ENCODE data around the gene PANX3. TPM values are rescaled to one million over a fixed set of nuclear protein-coding genes. Genes with fewer than 3 reads are reported as not detected.

PANX3 gene
- total and polyA plus RNA-seq, 2 of the 4 experiments (the other 2 are of a cell fraction) = not detected

DNA sequence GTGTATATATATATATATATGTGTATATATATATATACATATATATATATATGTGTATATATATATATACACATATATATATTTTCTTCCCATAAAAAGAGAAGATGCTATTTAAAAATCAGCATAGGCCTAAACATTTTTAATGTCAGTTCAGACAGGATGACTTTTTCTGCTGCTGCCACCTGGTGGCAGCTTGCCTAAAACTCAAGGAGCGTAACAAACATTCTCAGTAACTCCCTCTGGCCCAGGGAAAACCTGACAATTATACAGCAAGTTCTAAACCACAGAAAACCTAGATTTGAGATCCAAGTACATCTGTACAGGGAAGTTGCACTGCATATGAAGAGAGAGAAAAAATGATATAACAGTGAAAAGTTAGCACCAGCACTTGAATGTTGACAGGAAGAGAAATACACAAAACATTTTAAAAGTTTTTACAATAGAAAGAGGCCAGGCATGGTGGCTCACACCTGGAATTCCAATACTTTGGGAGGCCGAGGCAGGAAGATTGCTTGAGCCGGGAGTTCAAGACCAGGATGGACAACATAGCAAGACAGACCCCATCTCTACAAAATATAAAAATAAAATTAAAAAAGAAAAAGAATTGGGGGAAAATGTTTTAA, 24.9 kb upstream of the PANX3 start:
- no CpG with 5 or more reads among the region's 3 CpGs for WGBS, 2 experiments (ENCODE audit: extremely low coverage in 2 of 2, insufficient read length in 1 of 2)
- H2BK120ac ChIP-seq (ENCODE audit: low read depth, low read length) = no peak overlapping the region
- no peak overlapping the region for H3K56ac ChIP-seq (ENCODE audit: extremely low read depth, insufficient read depth, low read length)
- H2AK9ac ChIP-seq (replicated peaks; ENCODE audit: low read depth, low read length, poor library complexity) = no peak overlapping the region
- BruUV-seq (replicated peaks) = no TSS peak
- intact Hi-C loops (cut with micrococcal nuclease) = loop anchor here (1.0 kb wide), 2 partner anchors 171 to 515 kb away; no protein-coding TSS in a partner anchor
- H3K4ac ChIP-seq (ENCODE audit: low read depth, low read length) = no peak overlapping the region
- DNase-seq (peak; percentile 66), ATAC-seq (ENCODE audit: low read depth) (no peak; the same call in 1 of the 2 replicates)
- H3K18ac ChIP-seq (ENCODE audit: low read depth, low read length) = no peak overlapping the region
- H4K91ac ChIP-seq (ENCODE audit: insufficient read depth, low read depth, low read length) = no peak overlapping the region
- H3K27me3 ChIP-seq (ENCODE audit: control insufficient read depth, insufficient read depth, low read length) = peaks cover 25% of the 10 kb centered on the region
- H2BK5ac ChIP-seq (ENCODE audit: low read depth, low read length, poor library complexity, severe bottlenecking) = no peak overlapping the region
- ChIA-PET CTCF (interaction anchor here (0.6 to 1.6 kb wide), 5 partner anchors 18 to 517 kb away, joined by 3 to 10 read pairs (median 6); no protein-coding TSS in a partner anchor), POLR2A (ENCODE audit: unreplicated experiment) (no interaction called here)
- in situ Hi-C loops (cut with MboI; ENCODE audit: low sequenced_read_pairs) = loop anchor here (5.0 to 25.0 kb wide), 2 partner anchors 169 to 524 kb away; no protein-coding TSS in a partner anchor
- dilution Hi-C loops (cut with HindIII; ENCODE audit: low sequenced_read_pairs, unreplicated experiment) = no loop called here
- H4K20me1 ChIP-seq (ENCODE audit: insufficient read depth, low read length) = no peaks in the 10 kb centered on the region
- H4K8ac ChIP-seq (ENCODE audit: low read depth in 2 of 2, low read length in 2 of 2) = no peak overlapping the region
- H3K79me1 ChIP-seq (ENCODE audit: low read depth in 1 of 2, low read length in 2 of 2) = no peaks in the 10 kb centered on the region
- H3K14ac ChIP-seq (replicated peaks; ENCODE audit: low read depth, low read length) = no peak overlapping the region
- H3K4me1 ChIP-seq (ENCODE audit: control insufficient read depth, insufficient read depth, low read length) = no peaks in the 10 kb centered on the region
- H2AK5ac ChIP-seq (ENCODE audit: low read depth, low read length) = no peak overlapping the region
- no peak overlapping the region for H3K4me3 ChIP-seq (ENCODE audit: insufficient read depth, low read depth, low read length)
- no peak overlapping the region for H4K5ac ChIP-seq (ENCODE audit: low read depth, low read length)
- no peak overlapping the region for H3K23ac ChIP-seq (ENCODE audit: low read depth, low read length)
- no peaks in the 10 kb centered on the region for H3K36me3 ChIP-seq (ENCODE audit: control insufficient read depth, insufficient read depth, low read length)
- H2BK20ac ChIP-seq (ENCODE audit: low read depth, low read length) = no peak overlapping the region
- H3K9ac ChIP-seq (ENCODE audit: low read depth, low read length) = no peak overlapping the region
- no peak overlapping the region for H3K27ac ChIP-seq (ENCODE audit: insufficient read depth, low read length)
- no peak overlapping the region for H2AFZ ChIP-seq (replicated peaks; ENCODE audit: low read length, poor library complexity)
- TF ChIP-seq POLR2A (IDR thresholded peaks at IDR 0.05; ENCODE audit: low read depth, low read length) = no peak
- TF ChIP-seq, protein P1, sequence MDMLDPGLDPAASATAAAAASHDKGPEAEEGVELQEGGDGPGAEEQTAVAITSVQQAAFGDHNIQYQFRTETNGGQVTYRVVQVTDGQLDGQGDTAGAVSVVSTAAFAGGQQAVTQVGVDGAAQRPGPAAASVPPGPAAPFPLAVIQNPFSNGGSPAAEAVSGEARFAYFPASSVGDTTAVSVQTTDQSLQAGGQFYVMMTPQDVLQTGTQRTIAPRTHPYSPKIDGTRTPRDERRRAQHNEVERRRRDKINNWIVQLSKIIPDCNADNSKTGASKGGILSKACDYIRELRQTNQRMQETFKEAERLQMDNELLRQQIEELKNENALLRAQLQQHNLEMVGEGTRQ (IDR thresholded peaks at IDR 0.05; ENCODE audit: low read depth, low read length) = no peak
- TF ChIP-seq SMC3 (IDR thresholded peaks at IDR 0.05; ENCODE audit: low read depth, low read length) = peak; percentile 85
- TF ChIP-seq CEBPB (IDR thresholded peaks at IDR 0.05; ENCODE audit: low read depth, low read length) = no peak
- no peak for TF ChIP-seq BHLHE40 (IDR thresholded peaks at IDR 0.05; ENCODE audit: low read depth, low read length)
- TF ChIP-seq, protein P2, sequence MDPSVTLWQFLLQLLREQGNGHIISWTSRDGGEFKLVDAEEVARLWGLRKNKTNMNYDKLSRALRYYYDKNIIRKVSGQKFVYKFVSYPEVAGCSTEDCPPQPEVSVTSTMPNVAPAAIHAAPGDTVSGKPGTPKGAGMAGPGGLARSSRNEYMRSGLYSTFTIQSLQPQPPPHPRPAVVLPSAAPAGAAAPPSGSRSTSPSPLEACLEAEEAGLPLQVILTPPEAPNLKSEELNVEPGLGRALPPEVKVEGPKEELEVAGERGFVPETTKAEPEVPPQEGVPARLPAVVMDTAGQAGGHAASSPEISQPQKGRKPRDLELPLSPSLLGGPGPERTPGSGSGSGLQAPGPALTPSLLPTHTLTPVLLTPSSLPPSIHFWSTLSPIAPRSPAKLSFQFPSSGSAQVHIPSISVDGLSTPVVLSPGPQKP (IDR thresholded peaks at IDR 0.05; ENCODE audit: borderline replicate concordance, low read depth, low read length) = no peak
- TF ChIP-seq, protein P3, sequence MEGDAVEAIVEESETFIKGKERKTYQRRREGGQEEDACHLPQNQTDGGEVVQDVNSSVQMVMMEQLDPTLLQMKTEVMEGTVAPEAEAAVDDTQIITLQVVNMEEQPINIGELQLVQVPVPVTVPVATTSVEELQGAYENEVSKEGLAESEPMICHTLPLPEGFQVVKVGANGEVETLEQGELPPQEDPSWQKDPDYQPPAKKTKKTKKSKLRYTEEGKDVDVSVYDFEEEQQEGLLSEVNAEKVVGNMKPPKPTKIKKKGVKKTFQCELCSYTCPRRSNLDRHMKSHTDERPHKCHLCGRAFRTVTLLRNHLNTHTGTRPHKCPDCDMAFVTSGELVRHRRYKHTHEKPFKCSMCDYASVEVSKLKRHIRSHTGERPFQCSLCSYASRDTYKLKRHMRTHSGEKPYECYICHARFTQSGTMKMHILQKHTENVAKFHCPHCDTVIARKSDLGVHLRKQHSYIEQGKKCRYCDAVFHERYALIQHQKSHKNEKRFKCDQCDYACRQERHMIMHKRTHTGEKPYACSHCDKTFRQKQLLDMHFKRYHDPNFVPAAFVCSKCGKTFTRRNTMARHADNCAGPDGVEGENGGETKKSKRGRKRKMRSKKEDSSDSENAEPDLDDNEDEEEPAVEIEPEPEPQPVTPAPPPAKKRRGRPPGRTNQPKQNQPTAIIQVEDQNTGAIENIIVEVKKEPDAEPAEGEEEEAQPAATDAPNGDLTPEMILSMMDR (conservative IDR thresholded peaks at IDR 0.05; ENCODE audit: low read depth, low read length) = peak; percentile 76
- TF ChIP-seq CHD1 (IDR thresholded peaks at IDR 0.05; ENCODE audit: low read depth, low read length) = no peak
- no peak for TF ChIP-seq NFE2L2 (IDR thresholded peaks at IDR 0.05; ENCODE audit: low read depth, low read length)
- peak; percentile 60 for TF ChIP-seq RAD21 (IDR thresholded peaks at IDR 0.05; ENCODE audit: low read length)
- no peak for TF ChIP-seq RFX5 (IDR thresholded peaks at IDR 0.05; ENCODE audit: low read depth, low read length)
- no peak for TF ChIP-seq MAZ (IDR thresholded peaks at IDR 0.05; ENCODE audit: borderline replicate concordance, low read depth, low read length)
- no peak for TF ChIP-seq FOS (IDR thresholded peaks at IDR 0.05; ENCODE audit: low read depth, low read length)
- TF ChIP-seq MAFK (IDR thresholded peaks at IDR 0.05; ENCODE audit: low read depth, low read length) = no peak
- TF ChIP-seq RCOR1 (IDR thresholded peaks at IDR 0.05; ENCODE audit: insufficient replicate concordance, low read length) = no peak
- no peak for TF ChIP-seq MXI1 (IDR thresholded peaks at IDR 0.05; ENCODE audit: borderline replicate concordance, low read depth, low read length)
- no peak overlapping the region for H3K4me2 ChIP-seq (ENCODE audit: low read depth, low read length)
- H2BK15ac ChIP-seq (ENCODE audit: low read depth, low read length) = no peak overlapping the region
- no peaks in the 10 kb centered on the region for H3K9me3 ChIP-seq (ENCODE audit: control insufficient read depth, insufficient read depth, low read length)
- H3K9me1 ChIP-seq (ENCODE audit: insufficient read depth, low read length) = no peaks in the 10 kb centered on the region
